GM12878 (cell line): ENCODE results near the gene PI4K2A.

ENCODE experiments used
- BHLHE40 ChIP-seq, 2 experiments: fragments of 450-650 bp in 1 of 2; IDR thresholded peaks; 2 replicates each; pipeline ENCODE4 v1.6.1; 2011 to 2017; ENCODE audit warnings: low read depth in 2 of 2, borderline replicate concordance in 1 of 2, improper control_type of control experiment in 1 of 2, low read length in 1 of 2, mild to moderate bottlenecking in 1 of 2
- BRCA1 ChIP-seq: IDR thresholded peaks from 2 replicates; pipeline ENCODE4 v1.6.1; 2011; ENCODE audit warnings: low read depth, low read length, improper control_type of control experiment
- CTCF ChIP-seq, 3 experiments: IDR thresholded peaks in 2 of 3; conservative IDR thresholded peaks in 1 of 3; 2 replicates each; pipeline ENCODE4 v1.5.1; 2011; ENCODE audit warnings: low read depth in 3 of 3, low read length in 3 of 3, mild to moderate bottlenecking in 3 of 3, control low read depth in 2 of 3, moderate library complexity in 2 of 3, inconsistent platforms in 1 of 3, mixed read lengths in 1 of 3; ENCODE audit not compliant: control insufficient read depth in 2 of 3, insufficient read depth in 1 of 3; ENCODE audit errors: extremely low read depth in 1 of 3
- HDAC2 ChIP-seq: fragments of 200-600 bp; sonication (generic); IDR thresholded peaks from 2 replicates; pipeline ENCODE4 v1.6.1; 2017
- POLR2AphosphoS2 ChIP-seq: IDR thresholded peaks from 2 replicates; pipeline ENCODE4 v1.6.1; 2011; ENCODE audit warnings: low read depth, mild to moderate bottlenecking, low read length, improper control_type of control experiment, moderate library complexity
- SRF ChIP-seq, 2 experiments: IDR thresholded peaks; 2 replicates each; pipeline ENCODE4 v1.6.1; 2011; ENCODE audit warnings: low read depth in 2 of 2, low read length in 2 of 2, mild to moderate bottlenecking in 1 of 2, moderate library complexity in 1 of 2
- ZNF24 ChIP-seq: fragments of 450-650 bp; IDR thresholded peaks from 2 replicates; pipeline ENCODE4 v1.6.1; 2017; ENCODE audit warnings: antibody characterized with exemption, mild to moderate bottlenecking
- TF ChIP-seq, protein P1 (sequence below): IDR thresholded peaks from 2 replicates; pipeline ENCODE4 v1.6.1; 2012; ENCODE audit warnings: low read length, inconsistent platforms

DNA sequence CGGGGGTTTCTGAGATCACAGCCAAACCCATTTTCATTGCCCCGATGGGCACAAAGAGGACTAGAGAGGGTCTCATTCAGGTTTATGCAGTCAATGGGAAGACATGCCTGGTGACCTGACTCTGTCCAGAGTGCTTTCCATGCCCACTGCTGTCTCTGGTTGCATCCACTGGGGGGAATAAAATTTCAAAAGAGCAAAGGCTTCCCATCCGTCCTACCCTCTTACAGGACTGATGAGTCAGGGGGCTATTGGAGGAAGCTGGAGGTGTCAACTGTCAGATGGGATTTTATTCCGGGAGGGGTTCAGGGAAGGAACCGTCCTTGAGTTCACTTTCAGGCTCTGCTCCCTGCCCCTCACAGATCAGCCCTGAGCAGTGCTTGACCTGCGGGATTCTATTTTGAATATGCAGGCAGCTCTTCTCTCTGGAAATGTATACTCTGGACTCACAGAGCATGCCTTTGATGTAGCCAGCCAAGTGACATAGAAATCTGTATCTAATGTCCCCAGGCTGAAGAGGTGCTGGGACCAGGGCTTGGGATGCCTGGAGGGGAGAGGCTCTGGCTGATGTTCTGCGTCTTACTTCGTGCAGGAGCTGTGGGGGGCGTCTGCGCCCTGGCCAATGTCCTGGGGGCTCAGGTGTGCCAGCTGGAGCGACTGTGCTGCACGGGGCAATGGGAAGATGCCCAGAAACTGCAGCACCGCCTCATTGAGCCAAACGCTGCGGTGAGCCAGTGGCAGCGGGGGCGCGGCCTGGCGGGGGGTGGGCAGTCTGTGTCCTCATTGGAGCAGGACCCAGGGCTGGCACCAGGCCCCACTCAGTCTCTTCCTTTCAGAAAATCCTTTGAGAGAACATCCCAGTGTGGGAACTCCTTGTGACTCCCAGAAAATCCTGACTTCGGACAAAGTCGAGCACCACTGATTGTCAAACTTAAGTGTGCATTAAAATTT is 38.9 kb upstream of the PI4K2A start:
- TF ChIP-seq BHLHE40 (IDR thresholded peaks at IDR 0.05; ENCODE audit: borderline replicate concordance in 1 of 2, low read depth in 2 of 2, low read length in 1 of 2) (no peak), BRCA1 (no peak), CTCF (IDR thresholded peaks at IDR 0.05 in 2 of 3, conservative IDR thresholded peaks at IDR 0.05 in 1 of 3; ENCODE audit: control insufficient read depth in 2 of 3, extremely low read depth in 1 of 3, insufficient read depth in 1 of 3, low read depth in 3 of 3, low read length in 3 of 3) (no peak), HDAC2 (no peak), SRF (IDR thresholded peaks at IDR 0.05; ENCODE audit: low read depth in 2 of 2, low read length in 2 of 2) (no peak), ZNF24 (no peak), POLR2AphosphoS2 (no peak)
- TF ChIP-seq, protein P1, sequence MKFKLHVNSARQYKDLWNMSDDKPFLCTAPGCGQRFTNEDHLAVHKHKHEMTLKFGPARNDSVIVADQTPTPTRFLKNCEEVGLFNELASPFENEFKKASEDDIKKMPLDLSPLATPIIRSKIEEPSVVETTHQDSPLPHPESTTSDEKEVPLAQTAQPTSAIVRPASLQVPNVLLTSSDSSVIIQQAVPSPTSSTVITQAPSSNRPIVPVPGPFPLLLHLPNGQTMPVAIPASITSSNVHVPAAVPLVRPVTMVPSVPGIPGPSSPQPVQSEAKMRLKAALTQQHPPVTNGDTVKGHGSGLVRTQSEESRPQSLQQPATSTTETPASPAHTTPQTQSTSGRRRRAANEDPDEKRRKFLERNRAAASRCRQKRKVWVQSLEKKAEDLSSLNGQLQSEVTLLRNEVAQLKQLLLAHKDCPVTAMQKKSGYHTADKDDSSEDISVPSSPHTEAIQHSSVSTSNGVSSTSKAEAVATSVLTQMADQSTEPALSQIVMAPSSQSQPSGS = no peak
